B cell (primary cell): Measurements from ENCODE around the gene ZCWPW2.

Experiments
- EZH2 ChIP-seq: IDR thresholded peaks from 2 replicates; pipeline ENCODE4 v1.6.1; 2012; ENCODE audit warnings: borderline replicate concordance, low read depth, mild to moderate bottlenecking, moderate library complexity, low read length; ENCODE audit not compliant: insufficient read depth, poor library complexity, severe bottlenecking
- TF ChIP-seq, protein P1 (sequence below): fragments of 200-600 bp; IDR thresholded peaks from one replicate; pipeline ENCODE4 v1.8.0; 2022; ENCODE audit warnings: antibody characterized with exemption, mild to moderate bottlenecking

DNA sequence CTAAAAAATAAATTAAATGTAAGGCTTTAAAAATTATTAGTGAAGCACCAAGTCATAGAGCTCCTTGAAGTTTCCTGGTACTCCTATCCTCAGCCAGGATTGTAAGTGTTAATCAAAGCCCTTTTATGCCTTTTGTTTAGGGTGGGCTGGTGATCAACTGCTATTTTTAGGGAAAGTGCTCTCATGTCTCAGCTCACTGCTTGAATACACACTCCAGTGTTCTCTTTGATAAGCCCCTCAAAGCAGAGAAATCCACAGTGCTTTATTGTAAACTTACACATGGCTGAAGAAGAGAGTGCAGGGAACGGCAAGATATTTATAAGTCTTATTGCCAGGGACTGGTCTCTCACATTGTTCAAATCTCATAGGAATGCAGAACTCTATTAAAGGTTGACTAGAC is 156.5 kb downstream of the ZCWPW2 start:
- TF ChIP-seq, protein P1, sequence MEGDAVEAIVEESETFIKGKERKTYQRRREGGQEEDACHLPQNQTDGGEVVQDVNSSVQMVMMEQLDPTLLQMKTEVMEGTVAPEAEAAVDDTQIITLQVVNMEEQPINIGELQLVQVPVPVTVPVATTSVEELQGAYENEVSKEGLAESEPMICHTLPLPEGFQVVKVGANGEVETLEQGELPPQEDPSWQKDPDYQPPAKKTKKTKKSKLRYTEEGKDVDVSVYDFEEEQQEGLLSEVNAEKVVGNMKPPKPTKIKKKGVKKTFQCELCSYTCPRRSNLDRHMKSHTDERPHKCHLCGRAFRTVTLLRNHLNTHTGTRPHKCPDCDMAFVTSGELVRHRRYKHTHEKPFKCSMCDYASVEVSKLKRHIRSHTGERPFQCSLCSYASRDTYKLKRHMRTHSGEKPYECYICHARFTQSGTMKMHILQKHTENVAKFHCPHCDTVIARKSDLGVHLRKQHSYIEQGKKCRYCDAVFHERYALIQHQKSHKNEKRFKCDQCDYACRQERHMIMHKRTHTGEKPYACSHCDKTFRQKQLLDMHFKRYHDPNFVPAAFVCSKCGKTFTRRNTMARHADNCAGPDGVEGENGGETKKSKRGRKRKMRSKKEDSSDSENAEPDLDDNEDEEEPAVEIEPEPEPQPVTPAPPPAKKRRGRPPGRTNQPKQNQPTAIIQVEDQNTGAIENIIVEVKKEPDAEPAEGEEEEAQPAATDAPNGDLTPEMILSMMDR: no peak
- TF ChIP-seq EZH2: no peak
